NCI-H510A treated with DMSO at 0.1 percent for 48 hours (cell line): Measurements from ENCODE around the gene GALNT18.

Experiments
- DNase-seq: peaks from one replicate; lab custom pipeline; 2025; lab: John Stamatoyannopoulos, UW

The GALNT18 gene

GRCh38 chr11:11309906-11310305 is 311.9 kb downstream of the GALNT18 start:
- DNase-seq, result no peak

- no peak for DNase-seq
Measured at GRCh38 chr11:11308249-11308648, 313.6 kb downstream of the GALNT18 start.

- DNase-seq, result no peak
Measured at GRCh38 chr11:11306855-11307254, 314.9 kb downstream of the GALNT18 start.

- DNase-seq, result no peak
Measured at GRCh38 chr11:11304550-11304949, 317.3 kb downstream of the GALNT18 start.

- no peak for DNase-seq
Measured at GRCh38 chr11:11302565-11302964, 319.2 kb downstream of the GALNT18 start.

GRCh38 chr11:11301212-11301611 is 320.6 kb downstream of the GALNT18 start:
- DNase-seq, result no peak

GRCh38 chr11:11297578-11297977 is 324.2 kb downstream of the GALNT18 start:
- DNase-seq, result no peak

GRCh38 chr11:11296434-11296833 is 325.4 kb downstream of the GALNT18 start:
- DNase-seq, result peak; percentile 55

- no peak for DNase-seq
Measured at GRCh38 chr11:11294551-11294855, 327.3 kb downstream of the GALNT18 start.

GRCh38 chr11:11293798-11294550 is 327.8 kb downstream of the GALNT18 start:
- no peak for DNase-seq

GRCh38 chr11:11292839-11293238 is 329.0 kb downstream of the GALNT18 start:
- DNase-seq, result no peak

GRCh38 chr11:11291041-11292015 is 330.5 kb downstream of the GALNT18 start:
- DNase-seq, result peak; percentile 96

- DNase-seq, result no peak
Measured at GRCh38 chr11:11290354-11290753, 331.5 kb downstream of the GALNT18 start.

- DNase-seq, result no peak
Measured at GRCh38 chr11:11289669-11290068, 332.1 kb downstream of the GALNT18 start.

- no peak for DNase-seq
Measured at GRCh38 chr11:11288972-11289616, 332.7 kb downstream of the GALNT18 start.

GRCh38 chr11:11284481-11284880 is 337.3 kb downstream of the GALNT18 start:
- no peak for DNase-seq

GRCh38 chr11:11281626-11282025 is 340.2 kb downstream of the GALNT18 start:
- DNase-seq, result no peak

- no peak for DNase-seq
Measured at GRCh38 chr11:11280826-11281225, 341.0 kb downstream of the GALNT18 start.

GRCh38 chr11:11279956-11280689 is 341.7 kb downstream of the GALNT18 start:
- peak; percentile 60 for DNase-seq

- DNase-seq, result no peak
Measured at GRCh38 chr11:11272254-11272653, 349.6 kb downstream of the GALNT18 start.

- DNase-seq, result no peak
Measured at GRCh38 chr11:11270236-11270775, 351.5 kb downstream of the GALNT18 start.

- no peak for DNase-seq
Measured at GRCh38 chr11:11268706-11269105, 353.1 kb downstream of the GALNT18 start.
